ENCODE measurements around the gene BTNL9. TPM values are rescaled to one million over a fixed set of nuclear protein-coding genes. Genes with fewer than 3 reads are reported as not detected.

BTNL9 gene
- polyA plus RNA-seq, 1 donor (not counting 4 experiments of a cell fraction or from before 2014, with no cell fraction given): 0.07 TPM

DNA sequence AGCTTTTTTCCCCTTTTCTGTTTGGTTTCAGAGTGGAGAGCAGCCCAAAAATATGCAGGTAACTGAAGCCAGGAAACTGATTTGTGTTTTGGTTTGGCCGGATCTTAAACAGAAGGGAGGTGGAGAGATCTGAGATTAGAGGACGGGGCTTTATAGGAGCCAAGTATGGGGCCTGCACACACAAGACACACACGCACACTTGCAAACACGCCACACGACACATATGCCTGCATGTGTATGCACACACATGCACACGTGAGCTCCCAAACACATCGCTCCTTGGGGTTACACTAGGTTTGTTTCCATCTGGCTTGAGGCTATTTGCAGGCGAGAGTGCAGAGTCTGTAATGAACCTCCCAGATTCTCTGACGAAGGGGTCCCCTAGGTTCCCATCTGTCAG lies 18.3 kb downstream of the BTNL9 start:
- Histone ChIP-seq H3K9me1 (ENCODE audit: control insufficient read depth, extremely low read depth, insufficient read depth, low read length) (no peaks in the 10 kb centered on the region), H3K4me1 (ENCODE audit: control insufficient read depth, extremely low read depth, insufficient read depth, low read length) (peaks cover 4% of the 10 kb centered on the region), H3K27me3 (ENCODE audit: control insufficient read depth, extremely low read depth, insufficient read depth, low read length) (peaks cover 64% of the 10 kb centered on the region), H3K36me3 (ENCODE audit: control insufficient read depth in 2 of 2, extremely low read depth in 1 of 2, insufficient read depth in 2 of 2, low read length in 2 of 2) (no peaks in the 10 kb centered on the region), H4K20me1 (ENCODE audit: control insufficient read depth, extremely low read depth, insufficient read depth, low read length) (no peaks in the 10 kb centered on the region), H3K4me2 (ENCODE audit: control insufficient read depth, extremely low read depth, insufficient read depth, low read depth, low read length) (no peak overlapping the region), H3K79me2 (ENCODE audit: control insufficient read depth, insufficient read depth, low read length) (no peaks in the 10 kb centered on the region), H3K27ac (ENCODE audit: control insufficient read depth, insufficient read depth, low read length) (no peak overlapping the region), H3K9me3 (ENCODE audit: control insufficient read depth, low read depth, low read length) (no peaks in the 10 kb centered on the region), H3K9ac (ENCODE audit: control insufficient read depth, extremely low read depth, insufficient read depth, low read length) (no peak overlapping the region), H3K4me3 (ENCODE audit: control insufficient read depth in 2 of 3, extremely low read depth in 1 of 3, insufficient read depth in 2 of 3, low read depth in 1 of 3, low read length in 3 of 3) (no peak overlapping the region), H2AFZ (ENCODE audit: control insufficient read depth, low read length) (no peak overlapping the region)
- DNase-seq (ENCODE audit: low read depth, low spot score) (no peak), FAIRE-seq (no peak)
- TF ChIP-seq, protein P1, sequence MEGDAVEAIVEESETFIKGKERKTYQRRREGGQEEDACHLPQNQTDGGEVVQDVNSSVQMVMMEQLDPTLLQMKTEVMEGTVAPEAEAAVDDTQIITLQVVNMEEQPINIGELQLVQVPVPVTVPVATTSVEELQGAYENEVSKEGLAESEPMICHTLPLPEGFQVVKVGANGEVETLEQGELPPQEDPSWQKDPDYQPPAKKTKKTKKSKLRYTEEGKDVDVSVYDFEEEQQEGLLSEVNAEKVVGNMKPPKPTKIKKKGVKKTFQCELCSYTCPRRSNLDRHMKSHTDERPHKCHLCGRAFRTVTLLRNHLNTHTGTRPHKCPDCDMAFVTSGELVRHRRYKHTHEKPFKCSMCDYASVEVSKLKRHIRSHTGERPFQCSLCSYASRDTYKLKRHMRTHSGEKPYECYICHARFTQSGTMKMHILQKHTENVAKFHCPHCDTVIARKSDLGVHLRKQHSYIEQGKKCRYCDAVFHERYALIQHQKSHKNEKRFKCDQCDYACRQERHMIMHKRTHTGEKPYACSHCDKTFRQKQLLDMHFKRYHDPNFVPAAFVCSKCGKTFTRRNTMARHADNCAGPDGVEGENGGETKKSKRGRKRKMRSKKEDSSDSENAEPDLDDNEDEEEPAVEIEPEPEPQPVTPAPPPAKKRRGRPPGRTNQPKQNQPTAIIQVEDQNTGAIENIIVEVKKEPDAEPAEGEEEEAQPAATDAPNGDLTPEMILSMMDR (optimal IDR thresholded peaks at IDR 0.05 in 1 of 3, IDR thresholded peaks at IDR 0.05 in 1 of 3, conservative IDR thresholded peaks at IDR 0.05 in 1 of 3; ENCODE audit: extremely low read depth in 1 of 3, insufficient read depth in 2 of 3, low read length in 3 of 3): no peak
- TF ChIP-seq EZH2 (IDR thresholded peaks at IDR 0.05; ENCODE audit: low read length): no peak
- dilution Hi-C loops (cut with MboI; ENCODE audit: extremely low pct_ligation_motif_present, low sequenced_read_pairs): no loop called here

- Histone ChIP-seq H3K4me3 (ENCODE audit: control insufficient read depth in 2 of 3, extremely low read depth in 1 of 3, insufficient read depth in 2 of 3, low read depth in 1 of 3, low read length in 3 of 3) (no peak overlapping the region), H3K9me1 (ENCODE audit: control insufficient read depth, extremely low read depth, insufficient read depth, low read length) (no peaks in the 10 kb centered on the region), H3K27ac (ENCODE audit: control insufficient read depth, insufficient read depth, low read length) (no peak overlapping the region), H3K4me2 (ENCODE audit: control insufficient read depth, extremely low read depth, insufficient read depth, low read depth, low read length) (no peak overlapping the region), H3K9ac (ENCODE audit: control insufficient read depth, extremely low read depth, insufficient read depth, low read length) (no peak overlapping the region), H3K27me3 (ENCODE audit: control insufficient read depth, extremely low read depth, insufficient read depth, low read length) (peaks cover 59% of the 10 kb centered on the region), H3K4me1 (ENCODE audit: control insufficient read depth, extremely low read depth, insufficient read depth, low read length) (peaks cover under 1% of the 10 kb centered on the region), H2AFZ (ENCODE audit: control insufficient read depth, low read length) (no peak overlapping the region), H3K79me2 (ENCODE audit: control insufficient read depth, insufficient read depth, low read length) (no peaks in the 10 kb centered on the region), H3K9me3 (ENCODE audit: control insufficient read depth, low read depth, low read length) (no peaks in the 10 kb centered on the region), H3K36me3 (ENCODE audit: control insufficient read depth in 2 of 2, extremely low read depth in 1 of 2, insufficient read depth in 2 of 2, low read length in 2 of 2) (no peaks in the 10 kb centered on the region), H4K20me1 (ENCODE audit: control insufficient read depth, extremely low read depth, insufficient read depth, low read length) (no peaks in the 10 kb centered on the region)
- FAIRE-seq (no peak), DNase-seq (ENCODE audit: low read depth, low spot score) (no peak)
- dilution Hi-C loops (cut with MboI; ENCODE audit: extremely low pct_ligation_motif_present, low sequenced_read_pairs): no loop called here
- TF ChIP-seq, protein P1 (optimal IDR thresholded peaks at IDR 0.05 in 1 of 3, IDR thresholded peaks at IDR 0.05 in 1 of 3, conservative IDR thresholded peaks at IDR 0.05 in 1 of 3; ENCODE audit: extremely low read depth in 1 of 3, insufficient read depth in 2 of 3, low read length in 3 of 3): no peak
- TF ChIP-seq EZH2 (IDR thresholded peaks at IDR 0.05; ENCODE audit: low read length): no peak
Observed at GRCh38 chr5:181058786-181059296, 18.8 kb downstream of the BTNL9 start.
